HG03565 (cell line): ENCODE results near the gene VSTM1.
A peak's percentile ranks its signal among the peaks of the same experiment; 100 is the strongest.
"Not testable (repeated sequence)": the region's sequence is repeated elsewhere in the genome, so short reads cannot be mapped to it uniquely, and the experiment has no call there.

Experiments
- ATAC-seq: cut with Tn5 transposase; IDR thresholded peaks from one replicate; pipeline ENCODE4 v1.9.1; 2021; ENCODE audit warnings: mild to moderate bottlenecking, moderate library complexity; ENCODE audit not compliant: unreplicated experiment

The VSTM1 gene

GRCh38 chr19:54063350-54064116 is at the start of gene VSTM1:
VSTM1 (minus strand) TSS chr19:54063897; CDS start chr19:54063777, 120 bp downstream.
- ATAC-seq = no peak

- no peak for ATAC-seq
These were observed 46.0 kb upstream of the VSTM1 start for GRCh38 chr19:54109651-54110050.

GRCh38 chr19:54108496-54108895 is 44.8 kb upstream of the VSTM1 start:
- no peak for ATAC-seq

- no peak for ATAC-seq
These were observed 44.3 kb upstream of the VSTM1 start for GRCh38 chr19:54107876-54108490.

- ATAC-seq = no peak
These were observed 43.0 kb upstream of the VSTM1 start for GRCh38 chr19:54106716-54107115.

GRCh38 chr19:54105796-54106195 is 42.1 kb upstream of the VSTM1 start:
- no peak for ATAC-seq

GRCh38 chr19:54104998-54105715 is 41.5 kb upstream of the VSTM1 start:
- no peak for ATAC-seq

GRCh38 chr19:54102421-54103169 is 38.9 kb upstream of the VSTM1 start, which contains the start of gene NDUFA3:
NDUFA3 (plus strand) TSS chr19:54102855; CDS start chr19:54102879, 24 bp downstream.
- ATAC-seq = peak; percentile 98

GRCh38 chr19:54100561-54100960 is 36.9 kb upstream of the VSTM1 start, which contains the start of gene OSCAR:
OSCAR (minus strand) TSS chr19:54100803; CDS start chr19:54100792, 11 bp downstream.
- ATAC-seq = no peak

- ATAC-seq = not testable (repeated sequence)
These were observed 36.2 kb upstream of the VSTM1 start for GRCh38 chr19:54099903-54100255.

GRCh38 chr19:54099190-54099902 is 35.6 kb upstream of the VSTM1 start:
- ATAC-seq = no peak

- ATAC-seq = no peak
These were observed 33.0 kb upstream of the VSTM1 start for GRCh38 chr19:54096617-54097106.

- not testable (repeated sequence) for ATAC-seq
These were observed 32.3 kb upstream of the VSTM1 start for GRCh38 chr19:54095859-54096616.

GRCh38 chr19:54095136-54095858 is 31.6 kb upstream of the VSTM1 start:
- no peak for ATAC-seq

- ATAC-seq = no peak
These were observed 30.8 kb upstream of the VSTM1 start for GRCh38 chr19:54094426-54095000.

GRCh38 chr19:54084410-54084809 is 20.7 kb upstream of the VSTM1 start:
- no peak for ATAC-seq

- no peak for ATAC-seq
These were observed 17.3 kb upstream of the VSTM1 start, which contains the start of gene TARM1 for GRCh38 chr19:54081032-54081431. TARM1 (minus strand) TSS chr19:54081365; CDS start chr19:54081340, 25 bp downstream.

GRCh38 chr19:54077334-54077733 is 13.6 kb upstream of the VSTM1 start:
- ATAC-seq = no peak
